Left kidney (tissue), 2 donors: ENCODE results near the gene EME2. TPM values are rescaled to one million over a fixed set of nuclear protein-coding genes. Genes with fewer than 3 reads are reported as not detected.

ENCODE experiments used
- DNase-seq: peaks from one replicate; pipeline ENCODE4 v3.0.0-alpha.2; 2013
- polyA plus RNA-seq: library from polyadenylated mRNA; unstranded; fragments of 120-200 nt; gene quantifications from one replicate; pipeline ENCODE4 v1.2.1, GENCODE V29; 2013; ENCODE audit not compliant: insufficient read length

The EME2 gene
- polyA plus RNA-seq, 1 donor = 10.7 TPM

- no peak for DNase-seq
These were observed 5.0 kb downstream of the EME2 start for GRCh38 chr16:1777375-1778199.

- no peak for DNase-seq
These were observed 5.9 kb downstream of the EME2 start for GRCh38 chr16:1778200-1779179.

- no peak for DNase-seq
These were observed 6.7 kb downstream of the EME2 start for GRCh38 chr16:1779234-1779701.

GRCh38 chr16:1779741-1780676 is 7.4 kb downstream of the EME2 start:
- DNase-seq = no peak

- DNase-seq = no peak
These were observed 8.1 kb downstream of the EME2 start for GRCh38 chr16:1780677-1781072.

- no peak for DNase-seq
These were observed 8.6 kb downstream of the EME2 start for GRCh38 chr16:1781254-1781653.

- DNase-seq = no peak
These were observed 9.3 kb downstream of the EME2 start for GRCh38 chr16:1781758-1782407.

- DNase-seq = peak; percentile 100
These were observed 10.0 kb downstream of the EME2 start, which contains the start of the genes NUBP2 and SPSB3 for GRCh38 chr16:1782408-1783264. NUBP2 (plus strand) TSS chr16:1782960; CDS start chr16:1783021, 61 bp downstream. SPSB3 (minus strand) TSS chr16:1782571; CDS start chr16:1781483, 1,088 bp downstream.

GRCh38 chr16:1784977-1785845 is 12.6 kb downstream of the EME2 start:
- DNase-seq = no peak

GRCh38 chr16:1785846-1786170 is 13.2 kb downstream of the EME2 start:
- no peak for DNase-seq

GRCh38 chr16:1786242-1787055 is 13.8 kb downstream of the EME2 start:
- DNase-seq = no peak

GRCh38 chr16:1787056-1787321 is 14.4 kb downstream of the EME2 start:
- DNase-seq = no peak

- DNase-seq = no peak
These were observed 14.9 kb downstream of the EME2 start for GRCh38 chr16:1787322-1788094.

- no peak for DNase-seq
These were observed 15.6 kb downstream of the EME2 start for GRCh38 chr16:1788095-1788707.

GRCh38 chr16:1788708-1789100 is 16.1 kb downstream of the EME2 start:
- no peak for DNase-seq

- DNase-seq = no peak
These were observed 17.0 kb downstream of the EME2 start for GRCh38 chr16:1789643-1790045.

- DNase-seq = no peak
These were observed 17.6 kb downstream of the EME2 start for GRCh38 chr16:1790261-1790610.
